ENCODE data around the gene TTYH1.

The TTYH1 gene

GRCh38 chr19:54461613-54462012 is 46.3 kb downstream of the TTYH1 start:
- no peak for TF ChIP-seq CTCF (IDR thresholded peaks at IDR 0.05; ENCODE audit: unreplicated experiment in 3 of 3)
- no peaks in the 10 kb centered on the region for H3K9me3 Mint-ChIP-seq
- H3K36me3 Mint-ChIP-seq (ENCODE audit: low read depth): peaks cover 41% of the 10 kb centered on the region
- H3K4me1 Mint-ChIP-seq: peaks cover 31% of the 10 kb centered on the region
- H3K4me3 Mint-ChIP-seq: peak overlapping the region; percentile 68 to 86 (median 86)
- H3K27ac Mint-ChIP-seq: peak overlapping the region; percentile 96 to 98 (median 97)
- peaks cover 4% of the 10 kb centered on the region for H3K27me3 Mint-ChIP-seq (ENCODE audit: low read depth)

- TF ChIP-seq CTCF (IDR thresholded peaks at IDR 0.05; ENCODE audit: unreplicated experiment in 3 of 3): no peak
- no peaks in the 10 kb centered on the region for H3K9me3 Mint-ChIP-seq
- H3K27ac Mint-ChIP-seq: peak overlapping the region; percentile 96 to 98 (median 97)
- peaks cover 4% of the 10 kb centered on the region for H3K27me3 Mint-ChIP-seq (ENCODE audit: low read depth)
- peaks cover 41% of the 10 kb centered on the region for H3K36me3 Mint-ChIP-seq (ENCODE audit: low read depth)
- H3K4me1 Mint-ChIP-seq: peaks cover 31% of the 10 kb centered on the region
- peak overlapping the region; percentile 68 to 86 (median 86) for H3K4me3 Mint-ChIP-seq
These were observed 46.9 kb downstream of the TTYH1 start for GRCh38 chr19:54462047-54462654.

- Mint-ChIP-seq H3K27ac (peak overlapping the region in 2 of 3 experiments; percentile 14 to 95), H3K4me1 (peaks cover 31% of the 10 kb centered on the region), H3K27me3 (ENCODE audit: low read depth) (peaks cover 4% of the 10 kb centered on the region), H3K9me3 (no peaks in the 10 kb centered on the region), H3K36me3 (ENCODE audit: low read depth) (peaks cover 38% of the 10 kb centered on the region), H3K4me3 (peak overlapping the region; percentile 68 to 86 (median 68))
- peak in 2 of 3 experiments; percentile 10 for TF ChIP-seq CTCF (IDR thresholded peaks at IDR 0.05; ENCODE audit: unreplicated experiment in 3 of 3)
These were observed 47.6 kb downstream of the TTYH1 start for GRCh38 chr19:54462655-54463530.

- H3K27ac Mint-ChIP-seq: peak within 1 kb of the TSS; percentile 95 to 99 (median 97)
- no peak for TF ChIP-seq CTCF (IDR thresholded peaks at IDR 0.05; ENCODE audit: unreplicated experiment in 3 of 3)
- peaks cover 31% of the 10 kb centered on the region for H3K4me1 Mint-ChIP-seq
- peaks cover 4% of the 10 kb centered on the region for H3K27me3 Mint-ChIP-seq (ENCODE audit: low read depth)
- peak within 1 kb of the TSS; percentile 88 for H3K4me3 Mint-ChIP-seq
- H3K36me3 Mint-ChIP-seq (ENCODE audit: low read depth): peaks cover 37% of the 10 kb centered on the region
- no peaks in the 10 kb centered on the region for H3K9me3 Mint-ChIP-seq
These were observed 48.3 kb downstream of the TTYH1 start, which contains the start of gene LENG9 for GRCh38 chr19:54463531-54464043. TSS of gene LENG9 (minus strand) at chr19:54463778. CDS start at chr19:54463526, 252 bp downstream.

- H3K9me3 Mint-ChIP-seq: no peaks in the 10 kb centered on the region
- peak overlapping the region; percentile 88 for H3K4me3 Mint-ChIP-seq
- peak overlapping the region; percentile 95 to 99 (median 97) for H3K27ac Mint-ChIP-seq
- TF ChIP-seq CTCF (IDR thresholded peaks at IDR 0.05; ENCODE audit: unreplicated experiment in 3 of 3): no peak
- H3K36me3 Mint-ChIP-seq (ENCODE audit: low read depth): peaks cover 31% of the 10 kb centered on the region
- peaks cover 28% of the 10 kb centered on the region for H3K4me1 Mint-ChIP-seq
- H3K27me3 Mint-ChIP-seq (ENCODE audit: low read depth): peaks cover 4% of the 10 kb centered on the region
These were observed 48.9 kb downstream of the TTYH1 start for GRCh38 chr19:54464044-54464629.

All from nephron (organoid).